CD4-positive, alpha-beta memory T cell (primary cell): ENCODE measurements around the gene KLF3. TPM values are rescaled to one million over a fixed set of nuclear protein-coding genes. Genes with fewer than 3 reads are reported as not detected.
A peak's percentile ranks its signal among the peaks of the same experiment; 100 is the strongest.

ENCODE experiments used
- CTCF ChIA-PET: fragments of 350-600 bp; sonication (Branson Sonifier 250); formaldehyde crosslinking; loops from one replicate; lab custom pipeline; 2021; ENCODE audit warnings: inconsistent platforms; ENCODE audit not compliant: partially characterized antibody; lab: Charles Lee
- POLR2A ChIA-PET: fragments of 350-600 bp; sonication (Branson Sonifier 250); formaldehyde crosslinking; loops from one replicate; lab custom pipeline; 2021; ENCODE audit not compliant: partially characterized antibody; lab: Charles Lee
- DNase-seq, 5 donors: peaks; one replicate each; pipeline versions ENCODE4 v3.0.0 to v3.0.0-alpha.2; 2020 to 2022; ENCODE audit warnings: mixed read lengths in 1 of 5
- H3K27ac ChIP-seq: one replicate; pipeline ENCODE4 v1.7.0; 2013; ENCODE audit warnings: low read depth, low read length
- H3K27me3 ChIP-seq: 2 replicates; pipeline ENCODE4 v1.7.0; 2013; ENCODE audit warnings: mild to moderate bottlenecking, low read length, moderate library complexity; ENCODE audit not compliant: insufficient read depth
- H3K36me3 ChIP-seq: 2 replicates; pipeline ENCODE4 v1.7.0; 2013; ENCODE audit warnings: mild to moderate bottlenecking, low read length, moderate library complexity; ENCODE audit not compliant: insufficient read depth
- H3K4me1 ChIP-seq: 2 replicates; pipeline ENCODE4 v1.7.0; 2013; ENCODE audit warnings: mild to moderate bottlenecking, low read length, moderate library complexity; ENCODE audit not compliant: insufficient read depth
- H3K4me3 ChIP-seq, 2 donors: one replicate each; pipeline ENCODE4 v1.7.0; 2013; ENCODE audit warnings: low read length in 2 of 2, mild to moderate bottlenecking in 1 of 2
- H3K9me3 ChIP-seq, 2 donors: one replicate each; pipeline ENCODE4 v1.7.0; 2013; ENCODE audit warnings: low read length in 2 of 2, control low read depth in 1 of 2; ENCODE audit not compliant: control insufficient read depth in 1 of 2
- H3K27ac Mint-ChIP-seq, 7 donors: one replicate each; pipeline ENCODE4 v1.8.0; 2020 to 2021; ENCODE audit warnings: mixed read lengths in 7 of 7, mild to moderate bottlenecking in 6 of 7, inconsistent platforms in 3 of 7, moderate library complexity in 3 of 7
- H3K27me3 Mint-ChIP-seq, 2 donors: one replicate each; pipeline ENCODE4 v1.8.0; 2020 to 2021; ENCODE audit warnings: mixed read lengths in 2 of 2
- H3K36me3 Mint-ChIP-seq, 2 donors: one replicate each; pipeline ENCODE4 v1.8.0; 2020 to 2021; ENCODE audit warnings: mixed read lengths in 2 of 2, inconsistent platforms in 1 of 2, mild to moderate bottlenecking in 1 of 2
- H3K4me1 Mint-ChIP-seq, 4 donors: one replicate each; pipeline ENCODE4 v1.8.0; 2020 to 2021; ENCODE audit warnings: mixed read lengths in 4 of 4, mild to moderate bottlenecking in 1 of 4
- H3K4me3 Mint-ChIP-seq, 8 donors: one replicate each; pipeline ENCODE4 v1.8.0; 2020 to 2021; ENCODE audit warnings: mixed read lengths in 8 of 8, mild to moderate bottlenecking in 7 of 8, moderate library complexity in 6 of 8, inconsistent platforms in 3 of 8
- H3K9me3 Mint-ChIP-seq, 8 donors: one replicate each; pipeline ENCODE4 v1.8.0; 2020 to 2021; ENCODE audit warnings: mixed read lengths in 8 of 8, mild to moderate bottlenecking in 5 of 8, inconsistent platforms in 3 of 8, moderate library complexity in 1 of 8
- intact Hi-C: fragments of 100-400 bp; cut with micrococcal nuclease; formaldehyde crosslinking; loops from one replicate; pipeline ENCODE4 v1.15.1; 2023
- polyA plus RNA-seq, 2 donors: library from polyadenylated mRNA; unstranded; fragments of 300-500 nt; fragmentation: Illumina TruSeq; gene quantifications; one replicate each; pipeline ENCODE4 v1.2.3, GENCODE V29; 2021
- total RNA-seq, 2 experiments: library from RNA; stranded (reverse); gene quantifications; one replicate each; pipeline ENCODE4 v1.2.3, GENCODE V29; 2021

Gene KLF3
- total and polyA plus RNA-seq, 4 experiments from 2014 or later = 72.4 to 122 (median 101) TPM

DNA sequence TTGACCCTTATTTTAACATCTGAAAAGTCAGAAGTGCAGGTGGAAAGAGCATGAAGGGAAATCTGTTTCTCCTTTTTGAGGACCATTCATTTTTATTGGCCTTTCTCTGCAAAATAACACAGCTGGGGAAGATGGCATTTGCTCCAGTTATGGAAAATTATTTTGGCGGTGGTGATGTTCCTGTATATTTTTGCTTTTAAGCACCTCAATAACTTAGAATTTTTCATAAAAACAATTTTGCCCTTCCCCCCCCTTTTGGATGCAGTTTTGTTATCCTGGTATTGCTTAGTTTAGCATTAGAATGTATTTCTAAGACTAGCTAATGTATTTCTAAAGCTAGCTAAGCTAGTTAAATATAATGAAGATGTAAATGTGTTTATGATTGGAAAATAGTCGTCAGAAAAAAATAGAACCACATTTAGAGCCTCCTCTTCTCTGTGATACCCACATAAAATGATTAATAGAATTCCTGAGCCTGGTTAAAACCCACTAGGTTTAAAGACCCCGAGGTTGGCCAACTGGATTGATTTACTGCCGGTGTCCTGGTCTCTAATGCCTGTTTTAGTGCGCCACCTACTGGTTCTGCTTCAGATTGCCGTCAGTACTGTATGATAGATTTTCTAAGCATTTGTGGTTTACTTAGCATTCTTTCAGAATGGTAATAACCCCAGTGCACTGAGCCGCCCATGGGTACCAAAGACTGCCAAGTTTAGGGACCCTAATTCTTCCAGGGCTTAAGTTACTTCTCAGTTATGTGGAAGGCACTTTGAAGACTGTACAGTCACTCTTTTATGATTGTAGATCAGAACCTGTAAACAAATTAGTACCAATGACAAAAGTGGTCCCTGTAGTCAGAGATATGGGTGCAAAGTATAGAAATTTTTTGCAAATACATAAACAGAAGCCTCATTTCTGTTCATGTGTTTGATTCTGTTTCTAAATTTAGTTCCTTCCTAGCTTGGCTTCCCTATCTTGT, 11.4 kb downstream of the KLF3 start:
- DNase-seq = peak; percentile 78 to 81 (median 80)
- CTCF ChIA-PET = interaction anchor here (0.6 to 6.5 kb wide), 47 partner anchors 9 to 613 kb away, joined by 3 to 171 read pairs (median 4); no protein-coding TSS in a partner anchor
- H3K4me1 Mint-ChIP-seq = peaks cover 72 to 94% (median 84%) of the 10 kb centered on the region in 4 donors
- intact Hi-C loops = loop anchor here (1.0 to 5.0 kb wide), 8 partner anchors 10 to 613 kb away; no protein-coding TSS in a partner anchor
- peaks cover 17 to 36% of the 10 kb centered on the region in 2 donors for H3K36me3 Mint-ChIP-seq
- Histone ChIP-seq H3K9me3 (no peaks in the 10 kb centered on the region), H3K4me3 (no peak overlapping the region), H3K4me1 (peaks cover 79% of the 10 kb centered on the region), H3K27ac (peak overlapping the region; percentile 22), H3K27me3 (no peaks in the 10 kb centered on the region), H3K36me3 (no peaks in the 10 kb centered on the region)
- POLR2A ChIA-PET = interaction anchor here (0.6 to 8.2 kb wide), 17 partner anchors 9 to 840 kb away, joined by 3 to 48 read pairs (median 4); partner anchors contain the start of gene KLF3
- H3K27me3 Mint-ChIP-seq = no peaks in the 10 kb centered on the region
- H3K9me3 Mint-ChIP-seq = no peaks in the 10 kb centered on the region
- H3K4me3 Mint-ChIP-seq = peak overlapping the region; percentile 15 to 85 (median 82)
- peak overlapping the region; percentile 76 to 96 (median 88) for H3K27ac Mint-ChIP-seq

DNA sequence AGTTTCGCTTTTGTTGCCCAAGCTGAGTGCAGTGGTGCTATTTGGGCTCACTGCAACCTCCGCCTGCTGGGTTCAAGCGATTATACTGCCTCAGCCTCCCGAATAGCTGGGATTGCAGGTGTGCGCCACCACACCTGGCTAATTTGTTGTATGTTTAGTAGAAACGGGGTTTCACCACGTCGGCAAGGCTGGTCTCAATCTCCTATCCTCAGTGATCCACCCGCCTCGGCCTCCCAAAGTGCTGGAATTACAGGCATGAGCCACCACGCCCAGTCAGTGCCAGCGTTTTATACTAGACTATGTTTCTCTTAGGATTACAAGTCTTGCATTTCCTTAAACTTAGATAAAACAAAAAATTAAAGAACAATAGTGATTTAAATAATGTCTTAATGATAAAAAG, 13.0 kb downstream of the KLF3 start:
- Mint-ChIP-seq H3K9me3 (no peaks in the 10 kb centered on the region), H3K4me1 (peaks cover 68 to 91% (median 78%) of the 10 kb centered on the region in 4 donors), H3K36me3 (peaks cover 26 to 38% of the 10 kb centered on the region in 2 donors), H3K27ac (peak overlapping the region in 2 of 7 donors; percentile 38 to 68), H3K27me3 (no peaks in the 10 kb centered on the region), H3K4me3 (peak overlapping the region in 1 of 8 donors; percentile 30)
- peaks cover 11% of the 10 kb centered on the region for H3K36me3 ChIP-seq
- no peak overlapping the region for H3K4me3 ChIP-seq
- no peak for DNase-seq
- intact Hi-C loops = loop anchor here (5.0 kb wide), 2 partner anchors 75 to 155 kb away; no protein-coding TSS in a partner anchor
- H3K4me1 ChIP-seq = peaks cover 75% of the 10 kb centered on the region
- POLR2A ChIA-PET = interaction anchor here (0.9 to 8.2 kb wide), 6 partner anchors 11 to 498 kb away, joined by 3 to 48 read pairs (median 24); partner anchors contain the start of gene KLF3
- no peaks in the 10 kb centered on the region for H3K9me3 ChIP-seq
- no peaks in the 10 kb centered on the region for H3K27me3 ChIP-seq
- CTCF ChIA-PET = interaction anchor here (0.7 to 6.5 kb wide), 15 partner anchors 10 to 614 kb away, joined by 3 to 171 read pairs (median 5); no protein-coding TSS in a partner anchor
- H3K27ac ChIP-seq = no peak overlapping the region

DNA sequence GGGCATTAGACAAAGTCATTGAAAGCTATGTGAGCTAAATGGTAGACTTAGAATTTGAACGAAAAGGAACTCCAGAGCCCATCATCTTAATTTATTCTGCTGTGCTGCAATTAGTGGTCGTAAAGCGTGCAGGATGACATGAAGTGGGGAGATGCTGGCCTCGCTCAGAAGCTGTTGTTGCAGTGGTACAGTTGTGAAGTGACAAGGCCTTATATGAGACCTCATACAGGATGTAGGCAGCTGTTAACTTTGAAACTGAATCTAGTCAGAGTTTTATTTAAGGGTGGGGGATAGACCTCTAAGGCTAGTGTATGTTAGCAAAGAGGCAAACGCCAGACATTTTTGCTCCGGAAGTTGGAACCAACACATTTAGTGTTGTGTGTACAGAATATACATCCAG, 13.4 kb downstream of the KLF3 start:
- H3K9me3 ChIP-seq = no peaks in the 10 kb centered on the region
- Mint-ChIP-seq H3K27me3 (no peaks in the 10 kb centered on the region), H3K27ac (peak overlapping the region in 6 of 7 donors; percentile 2 to 87 (median 50)), H3K9me3 (no peaks in the 10 kb centered on the region), H3K36me3 (peaks cover 30 to 42% of the 10 kb centered on the region in 2 donors), H3K4me3 (peak overlapping the region in 3 of 8 donors; percentile 1 to 32 (median 30)), H3K4me1 (peaks cover 67 to 91% (median 77%) of the 10 kb centered on the region in 4 donors)
- H3K27ac ChIP-seq = no peak overlapping the region
- ChIA-PET CTCF (interaction anchor here (0.9 to 6.5 kb wide), 6 partner anchors 10 to 615 kb away, joined by 3 to 171 read pairs (median 4); no protein-coding TSS in a partner anchor), POLR2A (interaction anchor here (0.9 to 8.2 kb wide), 4 partner anchors 11 to 498 kb away, joined by 3 to 48 read pairs (median 24); partner anchors contain the start of gene KLF3)
- peaks cover 75% of the 10 kb centered on the region for H3K4me1 ChIP-seq
- intact Hi-C loops = loop anchor here (5.0 kb wide), 2 partner anchors 75 to 155 kb away; no protein-coding TSS in a partner anchor
- no peaks in the 10 kb centered on the region for H3K27me3 ChIP-seq
- DNase-seq = no peak
- peaks cover 14% of the 10 kb centered on the region for H3K36me3 ChIP-seq
- no peak overlapping the region for H3K4me3 ChIP-seq

DNA sequence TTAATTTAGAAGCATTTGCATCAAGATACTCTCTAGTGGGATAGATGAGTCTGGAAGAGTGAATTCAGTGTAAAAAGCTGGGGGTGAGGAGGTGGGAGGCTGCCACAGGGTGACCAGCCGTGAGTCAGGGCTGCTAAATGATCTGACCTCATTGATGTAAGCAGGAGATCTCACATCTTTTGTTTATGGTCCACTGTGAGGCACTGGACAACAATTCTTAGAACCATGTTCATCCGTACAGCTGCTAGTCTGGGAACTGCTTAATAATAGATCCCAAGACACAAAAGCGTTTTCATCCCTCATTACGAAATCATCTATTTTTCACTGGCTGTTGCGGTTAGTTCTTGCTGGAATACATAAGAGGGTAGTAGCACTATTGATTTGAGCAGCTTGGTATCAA, 14.1 kb downstream of the KLF3 start:
- no peak overlapping the region for H3K27ac ChIP-seq
- Mint-ChIP-seq H3K27me3 (no peaks in the 10 kb centered on the region), H3K27ac (peak overlapping the region in 5 of 7 donors; percentile 59 to 88 (median 68)), H3K4me3 (peak overlapping the region in 2 of 8 donors; percentile 16 to 28), H3K9me3 (no peaks in the 10 kb centered on the region), H3K4me1 (peaks cover 64 to 90% (median 75%) of the 10 kb centered on the region in 4 donors), H3K36me3 (peaks cover 30 to 47% of the 10 kb centered on the region in 2 donors)
- no peaks in the 10 kb centered on the region for H3K27me3 ChIP-seq
- intact Hi-C loops = loop anchor here (5.0 kb wide), 2 partner anchors 76 to 156 kb away; no protein-coding TSS in a partner anchor
- peaks cover 14% of the 10 kb centered on the region for H3K36me3 ChIP-seq
- H3K9me3 ChIP-seq = no peaks in the 10 kb centered on the region
- peaks cover 75% of the 10 kb centered on the region for H3K4me1 ChIP-seq
- POLR2A ChIA-PET = interaction anchor here (0.9 to 8.2 kb wide), 5 partner anchors 12 to 499 kb away, joined by 3 to 48 read pairs (median 6); partner anchors contain the start of gene KLF3
- CTCF ChIA-PET = interaction anchor here (1.0 to 6.5 kb wide), 4 partner anchors 9 to 498 kb away, joined by 3 to 171 read pairs (median 78); no protein-coding TSS in a partner anchor
- DNase-seq = no peak
- H3K4me3 ChIP-seq = no peak overlapping the region

DNA sequence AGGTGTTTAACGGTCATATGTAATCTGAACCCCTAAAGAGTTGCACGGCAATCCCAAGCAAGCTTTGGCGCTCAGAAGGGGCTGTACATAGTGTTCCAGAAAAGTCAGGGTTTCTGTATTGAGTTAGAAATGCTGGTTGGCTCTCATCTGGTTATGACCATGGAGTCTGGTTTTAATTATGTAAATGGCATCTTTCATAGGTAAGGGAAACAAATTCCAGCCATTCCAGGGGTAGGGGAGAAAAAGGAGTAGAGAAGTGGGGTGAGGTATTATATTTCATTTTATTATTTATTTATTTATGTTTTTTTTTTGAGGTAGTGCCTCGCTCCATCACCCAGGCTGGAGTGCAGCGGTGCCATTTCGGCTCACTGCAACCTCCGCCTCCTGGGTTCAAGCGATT, 15.9 kb downstream of the KLF3 start:
- Mint-ChIP-seq H3K36me3 (peaks cover 36 to 64% of the 10 kb centered on the region in 2 donors), H3K27ac (peak overlapping the region in 1 of 7 donors; percentile 20), H3K27me3 (no peaks in the 10 kb centered on the region), H3K9me3 (peaks cover 0 to 2% (median 0%) of the 10 kb centered on the region in 8 donors), H3K4me1 (peaks cover 60 to 89% (median 74%) of the 10 kb centered on the region in 4 donors), H3K4me3 (no peak overlapping the region)
- intact Hi-C loops = loop anchor here (5.0 kb wide), 2 partner anchors 78 to 158 kb away; no protein-coding TSS in a partner anchor
- ChIA-PET CTCF (interaction anchor here (1.1 to 6.5 kb wide), 2 partner anchors 13 to 363 kb away, joined by 3 to 171 read pairs; no protein-coding TSS in a partner anchor), POLR2A (no interaction called here)
- no peak for DNase-seq
- H3K27me3 ChIP-seq = no peaks in the 10 kb centered on the region
- H3K4me1 ChIP-seq = peaks cover 75% of the 10 kb centered on the region
- H3K9me3 ChIP-seq = no peaks in the 10 kb centered on the region
- H3K4me3 ChIP-seq = no peak overlapping the region
- H3K27ac ChIP-seq = no peak overlapping the region
- peaks cover 25% of the 10 kb centered on the region for H3K36me3 ChIP-seq

DNA sequence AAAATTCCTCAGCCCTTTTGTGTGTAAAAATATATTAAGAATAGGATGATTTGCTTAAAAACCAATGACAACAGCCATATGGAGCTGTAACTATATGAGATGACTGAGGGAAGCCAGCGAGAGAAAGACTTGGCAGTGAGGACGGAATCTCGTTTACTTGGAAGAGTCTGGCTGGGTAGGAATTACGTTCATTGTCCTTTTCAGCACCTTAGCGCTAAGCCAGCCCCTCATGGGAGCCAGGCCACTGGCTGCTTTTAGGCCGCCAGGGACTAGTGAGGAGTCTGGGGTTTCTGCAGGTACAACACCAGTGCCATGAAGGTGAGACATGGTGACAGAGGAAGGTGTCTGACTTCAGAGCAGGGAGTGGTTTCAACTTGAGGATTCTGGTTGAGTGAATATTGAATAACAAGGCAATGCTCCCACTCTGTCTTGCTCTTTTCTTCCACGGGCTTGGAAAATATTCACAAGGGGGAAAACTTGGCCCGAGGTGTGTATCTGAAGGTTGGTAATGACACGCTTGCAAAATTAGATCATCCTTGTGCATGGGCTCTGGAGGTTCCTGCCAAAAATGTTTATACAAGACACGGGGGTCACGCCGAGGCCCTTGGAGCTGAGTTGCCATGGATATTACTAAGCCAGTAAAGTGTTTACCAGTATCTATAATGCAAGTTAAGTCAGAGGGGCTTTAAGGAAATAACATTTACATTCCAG, 17.4 kb downstream of the KLF3 start:
- Mint-ChIP-seq H3K4me1 (peaks cover 60 to 89% (median 75%) of the 10 kb centered on the region in 4 donors), H3K27me3 (no peaks in the 10 kb centered on the region), H3K27ac (peak overlapping the region in 5 of 7 donors; percentile 7 to 77 (median 60)), H3K36me3 (peaks cover 36 to 73% of the 10 kb centered on the region in 2 donors), H3K4me3 (peak overlapping the region in 3 of 8 donors; percentile 12 to 49 (median 14)), H3K9me3 (peaks cover 0 to 2% (median 0%) of the 10 kb centered on the region in 8 donors)
- Histone ChIP-seq H3K36me3 (peaks cover 27% of the 10 kb centered on the region), H3K27me3 (no peaks in the 10 kb centered on the region), H3K4me3 (no peak overlapping the region), H3K27ac (no peak overlapping the region), H3K9me3 (no peaks in the 10 kb centered on the region), H3K4me1 (peaks cover 79% of the 10 kb centered on the region)
- intact Hi-C loops = no loop called here
- POLR2A ChIA-PET = interaction anchor here (0.7 kb wide), 1 partner anchor 228 kb away, joined by 3 read pairs; no protein-coding TSS in a partner anchor
- DNase-seq = no peak
- CTCF ChIA-PET = no interaction called here
